DND-41 (cell line): ENCODE data around the gene RIPK4.

Experiments used
- EZH2 ChIP-seq: IDR thresholded peaks from 3 replicates; pipeline ENCODE4 v1.6.1; 2012; ENCODE audit warnings: borderline replicate concordance, low read depth, mild to moderate bottlenecking, moderate library complexity, low read length, inconsistent platforms; ENCODE audit not compliant: severe bottlenecking
- TF ChIP-seq, protein P1 (sequence below): IDR thresholded peaks from 2 replicates; pipeline ENCODE4 v1.5.1; 2012; ENCODE audit warnings: borderline replicate concordance, low read length, moderate library complexity, mild to moderate bottlenecking; ENCODE audit not compliant: poor library complexity, severe bottlenecking; ENCODE audit errors: extremely low read depth

GRCh38 chr21:41810597-41810932 lies 43.7 kb upstream of the RIPK4 start:
- TF ChIP-seq, protein P1, sequence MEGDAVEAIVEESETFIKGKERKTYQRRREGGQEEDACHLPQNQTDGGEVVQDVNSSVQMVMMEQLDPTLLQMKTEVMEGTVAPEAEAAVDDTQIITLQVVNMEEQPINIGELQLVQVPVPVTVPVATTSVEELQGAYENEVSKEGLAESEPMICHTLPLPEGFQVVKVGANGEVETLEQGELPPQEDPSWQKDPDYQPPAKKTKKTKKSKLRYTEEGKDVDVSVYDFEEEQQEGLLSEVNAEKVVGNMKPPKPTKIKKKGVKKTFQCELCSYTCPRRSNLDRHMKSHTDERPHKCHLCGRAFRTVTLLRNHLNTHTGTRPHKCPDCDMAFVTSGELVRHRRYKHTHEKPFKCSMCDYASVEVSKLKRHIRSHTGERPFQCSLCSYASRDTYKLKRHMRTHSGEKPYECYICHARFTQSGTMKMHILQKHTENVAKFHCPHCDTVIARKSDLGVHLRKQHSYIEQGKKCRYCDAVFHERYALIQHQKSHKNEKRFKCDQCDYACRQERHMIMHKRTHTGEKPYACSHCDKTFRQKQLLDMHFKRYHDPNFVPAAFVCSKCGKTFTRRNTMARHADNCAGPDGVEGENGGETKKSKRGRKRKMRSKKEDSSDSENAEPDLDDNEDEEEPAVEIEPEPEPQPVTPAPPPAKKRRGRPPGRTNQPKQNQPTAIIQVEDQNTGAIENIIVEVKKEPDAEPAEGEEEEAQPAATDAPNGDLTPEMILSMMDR: no peak
- no peak for TF ChIP-seq EZH2
